Measurements from ENCODE around the gene STAT3.

DNA sequence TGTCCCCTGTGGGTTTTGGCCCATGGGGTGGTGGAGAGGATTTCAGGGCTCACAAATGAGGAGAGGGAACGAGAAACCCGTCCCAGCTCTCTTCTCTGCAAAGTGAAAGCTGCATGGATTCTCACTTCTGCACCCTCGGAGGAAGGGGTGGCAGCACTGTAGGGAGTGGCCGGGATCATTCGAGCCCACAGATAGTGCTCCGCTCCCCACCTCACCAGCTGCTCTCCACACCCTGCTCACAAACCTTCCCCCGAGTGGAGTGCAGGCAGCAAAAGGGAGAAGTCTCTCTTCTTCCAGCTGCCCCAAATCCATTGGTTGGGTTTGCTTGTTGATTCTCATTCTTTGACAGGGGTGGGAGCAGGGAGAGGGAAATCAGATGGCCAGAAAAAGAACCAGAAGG is 79.8 kb downstream of the STAT3 start:
- TF ChIP-seq POLR2A (IDR thresholded peaks at IDR 0.05; ENCODE audit: low read depth, low read length): no peak
- TF ChIP-seq POLR2AphosphoS5 (IDR thresholded peaks at IDR 0.05; ENCODE audit: low read depth, low read length): no peak
- TF ChIP-seq TAF1 (IDR thresholded peaks at IDR 0.05; ENCODE audit: borderline replicate concordance, low read depth, low read length): no peak
